CD14-positive monocyte (primary cell): ENCODE data around the gene PYGB. TPM values are rescaled to one million over a fixed set of nuclear protein-coding genes. Genes with fewer than 3 reads are reported as not detected.

Source experiments
- DNase-seq, 3 donors: peaks; one replicate each; pipeline ENCODE4 v3.0.0-alpha.2; 2011 to 2022
- H2AFZ ChIP-seq: 2 replicates; pipeline ENCODE4 v1.6.0; 2012; ENCODE audit warnings: mild to moderate bottlenecking, low read depth, low read length, inconsistent platforms; ENCODE audit not compliant: insufficient read depth, poor library complexity, severe bottlenecking
- H3K27ac ChIP-seq, 2 donors: 1 replicate in 1 of 2; 2 replicates in 1 of 2; pipeline ENCODE4 v1.5.1; 2012 to 2013; ENCODE audit warnings: low read length in 2 of 2, control low read depth in 1 of 2, inconsistent platforms in 1 of 2, low read depth in 1 of 2, mild to moderate bottlenecking in 1 of 2
- H3K27me3 ChIP-seq, 2 donors: one replicate each; pipeline versions ENCODE4 v1.6.0 to v1.6.1; 2011 to 2013; ENCODE audit warnings: low read length in 2 of 2; ENCODE audit not compliant: control insufficient read depth in 2 of 2, insufficient read depth in 2 of 2
- H3K36me3 ChIP-seq, 2 donors: replicated peaks in 1 of 2; 1 replicate in 1 of 2; 2 replicates in 1 of 2; pipeline versions ENCODE4 v1.5.1 to v1.6.1; 2012 to 2013; ENCODE audit warnings: low read length in 2 of 2, control low read depth in 1 of 2, inconsistent platforms in 1 of 2, mild to moderate bottlenecking in 1 of 2; ENCODE audit not compliant: insufficient read depth in 2 of 2, control insufficient read depth in 1 of 2
- H3K4me1 ChIP-seq, 2 donors: 1 replicate in 1 of 2; 2 replicates in 1 of 2; pipeline versions ENCODE4 v1.5.1 to v1.6.1; 2012 to 2013; ENCODE audit warnings: low read length in 2 of 2, control low read depth in 1 of 2, inconsistent platforms in 1 of 2, mild to moderate bottlenecking in 1 of 2, moderate library complexity in 1 of 2; ENCODE audit not compliant: insufficient read depth in 2 of 2, control insufficient read depth in 1 of 2
- H3K4me2 ChIP-seq: replicated peaks from 2 replicates; pipeline ENCODE3; 2012; ENCODE audit warnings: low read length, moderate library complexity, mild to moderate bottlenecking; ENCODE audit not compliant: poor library complexity, severe bottlenecking; ENCODE audit errors: extremely low read depth
- H3K4me3 ChIP-seq, 3 experiments: fragments of 200-600 bp in 1 of 3; sonication (generic) in 1 of 3; replicated peaks in 1 of 3; 1 replicate in 2 of 3; 2 replicates in 1 of 3; pipeline ENCODE4 v1.5.1; 2011 to 2013; ENCODE audit warnings: low read length in 3 of 3, mild to moderate bottlenecking in 3 of 3, control low read depth in 2 of 3, low read depth in 2 of 3, inconsistent platforms in 1 of 3, moderate library complexity in 1 of 3
- H3K79me2 ChIP-seq: 2 replicates; pipeline ENCODE4 v1.6.0; 2012; ENCODE audit warnings: mild to moderate bottlenecking, control low read depth, inconsistent platforms, low read length, moderate library complexity; ENCODE audit not compliant: insufficient read depth
- H3K9ac ChIP-seq: 2 replicates; pipeline ENCODE4 v1.6.0; 2017; ENCODE audit warnings: low read length, mild to moderate bottlenecking; ENCODE audit not compliant: insufficient read depth, poor library complexity, severe bottlenecking
- H3K9me3 ChIP-seq, 2 donors: replicated peaks in 1 of 2; 1 replicate in 1 of 2; 2 replicates in 1 of 2; pipeline versions ENCODE4 v1.5.1 to v1.6.1; 2012 to 2013; ENCODE audit warnings: low read length in 2 of 2, control low read depth in 1 of 2; ENCODE audit not compliant: control insufficient read depth in 1 of 2, insufficient read depth in 1 of 2
- H4K20me1 ChIP-seq: 2 replicates; pipeline ENCODE4 v1.6.0; 2012; ENCODE audit warnings: mild to moderate bottlenecking, low read length, control low read depth, moderate library complexity; ENCODE audit not compliant: insufficient read depth
- H3K27ac Mint-ChIP-seq, 7 donors: one replicate each; pipeline ENCODE4 v1.8.0; 2020; ENCODE audit warnings: mild to moderate bottlenecking in 7 of 7, mixed read lengths in 7 of 7, moderate library complexity in 6 of 7, inconsistent platforms in 2 of 7
- H3K27me3 Mint-ChIP-seq, 3 donors: one replicate each; pipeline ENCODE4 v1.8.0; 2021 to 2022; ENCODE audit warnings: low read depth in 3 of 3, mild to moderate bottlenecking in 3 of 3, mixed read lengths in 3 of 3, moderate library complexity in 3 of 3, inconsistent platforms in 1 of 3
- H3K36me3 Mint-ChIP-seq, 2 donors: one replicate each; pipeline ENCODE4 v1.8.0; 2020; ENCODE audit warnings: mixed read lengths in 2 of 2, inconsistent platforms in 1 of 2, mild to moderate bottlenecking in 1 of 2
- H3K4me1 Mint-ChIP-seq: one replicate; pipeline ENCODE4 v1.8.0; 2020; ENCODE audit warnings: mild to moderate bottlenecking, mixed read lengths
- H3K4me3 Mint-ChIP-seq, 2 donors: one replicate each; pipeline ENCODE4 v1.8.0; 2020; ENCODE audit warnings: mild to moderate bottlenecking in 2 of 2, mixed read lengths in 2 of 2, moderate library complexity in 1 of 2
- H3K9me3 Mint-ChIP-seq, 7 donors: one replicate each; pipeline ENCODE4 v1.8.0; 2020 to 2022; ENCODE audit warnings: mixed read lengths in 7 of 7, mild to moderate bottlenecking in 6 of 7, moderate library complexity in 6 of 7, inconsistent platforms in 2 of 7
- whole genome bisulfite sequencing: methylation state at CpG from one replicate; pipeline ENCODE4 v1.1.5; 2013; ENCODE audit warnings: missing lambda C conversion rate; ENCODE audit not compliant: insufficient coverage; 5-methylcytosine and 5-hydroxymethylcytosine counted together
- intact Hi-C, 2 donors: fragments of 100-400 bp; cut with micrococcal nuclease; formaldehyde crosslinking; loops; one replicate each; pipeline versions ENCODE4 v1.15.0 to v1.15.1; 2023
- polyA plus RNA-seq, 3 donors: library from polyadenylated mRNA; depleted of rRNA in 1 of 3; unstranded in 2 of 3; stranded (reverse) in 1 of 3; fragments of 300-500 nt in 2 of 3; fragments of >200 nt in 1 of 3; fragmentation: Illumina TruSeq in 2 of 3; gene quantifications; 1 replicate in 2 of 3; 2 replicates in 1 of 3; pipeline ENCODE4 v1.2.3, GENCODE V29; 2012 to 2021
- TF ChIP-seq, protein P1 (sequence below): fragments of 200-600 bp; IDR thresholded peaks from one replicate; pipeline ENCODE4 v1.8.0; 2022; ENCODE audit warnings: antibody characterized with exemption, mild to moderate bottlenecking

PYGB gene
- polyA plus RNA-seq, 3 donors: 26.6 to 33.2 (median 26.7) TPM

DNA sequence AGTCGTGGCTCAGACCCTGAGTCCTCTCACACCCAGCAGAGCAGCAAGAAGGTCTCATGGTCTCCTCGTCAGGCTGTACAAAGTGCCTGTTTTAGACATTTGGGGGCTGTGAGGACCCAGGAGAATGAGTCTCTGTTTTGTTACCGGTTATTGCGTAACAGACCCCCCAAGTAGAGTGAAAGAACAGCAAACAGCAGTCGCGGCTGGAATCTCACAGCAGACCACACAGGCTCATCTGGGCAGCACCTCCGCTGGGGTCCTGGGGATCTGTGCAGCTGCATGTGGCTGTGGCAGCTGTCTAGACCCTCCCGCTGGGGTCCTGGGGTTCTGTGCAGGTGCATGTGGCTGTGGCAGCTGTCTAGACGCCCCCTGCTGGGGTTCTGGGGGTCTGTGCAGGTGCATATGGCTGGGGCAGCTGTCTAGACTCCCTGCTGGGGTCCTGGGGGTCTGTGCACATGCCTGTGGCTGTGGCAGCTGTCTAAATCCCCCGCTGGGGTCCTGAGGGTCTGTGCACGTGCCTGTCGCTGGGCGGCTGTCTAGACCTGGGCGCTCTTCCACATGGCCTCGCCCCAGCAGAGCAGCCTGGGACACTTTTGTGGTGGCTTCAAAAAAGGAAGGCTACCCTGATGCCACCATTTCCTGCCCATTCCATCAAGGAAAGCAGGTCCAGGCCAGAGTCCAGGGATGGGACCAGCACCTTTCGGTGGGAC lies 27.7 kb upstream of the PYGB start:
- H3K4me1 Mint-ChIP-seq: no peaks in the 10 kb centered on the region
- no peaks in the 10 kb centered on the region for H3K9me3 ChIP-seq
- peaks cover 0 to 4% (median 0%) of the 10 kb centered on the region in 3 donors for H3K27me3 Mint-ChIP-seq
- WGBS: 80% methylated on average over 16 of the region's 16 CpGs
- H3K27me3 ChIP-seq: no peaks in the 10 kb centered on the region
- no peak overlapping the region for H3K4me2 ChIP-seq
- intact Hi-C loops: no loop called here
- peaks cover 57 to 68% of the 10 kb centered on the region in 2 donors for H3K36me3 Mint-ChIP-seq
- H3K36me3 ChIP-seq: peaks cover 51 to 78% of the 10 kb centered on the region in 2 donors
- no peak overlapping the region for H3K4me3 ChIP-seq
- H3K27ac ChIP-seq: no peak overlapping the region
- no peaks in the 10 kb centered on the region for H3K79me2 ChIP-seq
- H3K9ac ChIP-seq: no peak overlapping the region
- no peaks in the 10 kb centered on the region for H3K9me3 Mint-ChIP-seq
- TF ChIP-seq, protein P1, sequence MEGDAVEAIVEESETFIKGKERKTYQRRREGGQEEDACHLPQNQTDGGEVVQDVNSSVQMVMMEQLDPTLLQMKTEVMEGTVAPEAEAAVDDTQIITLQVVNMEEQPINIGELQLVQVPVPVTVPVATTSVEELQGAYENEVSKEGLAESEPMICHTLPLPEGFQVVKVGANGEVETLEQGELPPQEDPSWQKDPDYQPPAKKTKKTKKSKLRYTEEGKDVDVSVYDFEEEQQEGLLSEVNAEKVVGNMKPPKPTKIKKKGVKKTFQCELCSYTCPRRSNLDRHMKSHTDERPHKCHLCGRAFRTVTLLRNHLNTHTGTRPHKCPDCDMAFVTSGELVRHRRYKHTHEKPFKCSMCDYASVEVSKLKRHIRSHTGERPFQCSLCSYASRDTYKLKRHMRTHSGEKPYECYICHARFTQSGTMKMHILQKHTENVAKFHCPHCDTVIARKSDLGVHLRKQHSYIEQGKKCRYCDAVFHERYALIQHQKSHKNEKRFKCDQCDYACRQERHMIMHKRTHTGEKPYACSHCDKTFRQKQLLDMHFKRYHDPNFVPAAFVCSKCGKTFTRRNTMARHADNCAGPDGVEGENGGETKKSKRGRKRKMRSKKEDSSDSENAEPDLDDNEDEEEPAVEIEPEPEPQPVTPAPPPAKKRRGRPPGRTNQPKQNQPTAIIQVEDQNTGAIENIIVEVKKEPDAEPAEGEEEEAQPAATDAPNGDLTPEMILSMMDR: no peak
- no peak for DNase-seq
- H4K20me1 ChIP-seq: no peaks in the 10 kb centered on the region
- peak overlapping the region in 1 of 7 donors; percentile 68 for H3K27ac Mint-ChIP-seq
- no peak overlapping the region for H3K4me3 Mint-ChIP-seq
- no peaks in the 10 kb centered on the region for H3K4me1 ChIP-seq
- no peak overlapping the region for H2AFZ ChIP-seq

DNA sequence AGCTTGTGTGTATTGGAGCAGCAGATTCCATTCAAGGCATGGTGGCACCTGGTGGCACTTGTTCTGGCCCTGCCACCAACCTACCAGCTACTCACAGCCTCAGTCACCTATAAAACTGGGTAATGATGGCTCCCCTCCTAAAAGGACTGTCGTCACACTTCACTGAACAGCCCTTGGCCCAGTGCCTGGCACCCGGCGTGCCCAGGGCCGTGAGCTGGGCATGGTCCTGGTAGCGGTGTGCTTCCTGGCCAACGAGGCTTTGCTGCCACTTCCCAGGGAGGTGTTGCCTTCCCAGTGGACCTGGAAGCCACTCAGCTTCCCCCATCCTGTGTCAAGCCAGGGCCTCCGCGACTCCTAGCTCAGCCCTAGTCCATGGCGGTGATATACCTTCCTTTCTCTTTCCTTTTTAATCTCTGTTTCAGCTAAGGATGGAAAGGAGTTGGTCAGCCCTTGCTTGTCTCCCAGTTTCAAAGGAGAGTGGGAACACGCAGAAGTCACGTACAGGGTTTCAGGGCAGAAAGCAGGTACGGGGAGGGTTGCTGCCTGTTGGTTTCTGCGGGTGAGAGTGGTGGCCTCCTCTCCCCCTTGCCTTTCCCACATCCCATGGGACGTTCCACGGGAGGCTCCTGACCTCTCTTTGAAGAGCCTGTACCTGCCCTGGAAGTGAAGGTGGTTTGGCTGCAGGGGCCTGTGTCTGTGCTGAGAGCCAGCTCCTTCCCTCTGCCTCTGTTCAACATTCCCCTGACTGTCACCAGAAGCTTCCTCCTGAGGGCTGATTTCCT lies 26.9 kb upstream of the PYGB start:
- 92% methylated on average over 9 of the region's 15 CpGs for WGBS
- Histone ChIP-seq H3K27me3 (no peaks in the 10 kb centered on the region), H3K9ac (no peak overlapping the region), H3K4me2 (no peak overlapping the region), H3K9me3 (no peaks in the 10 kb centered on the region), H3K4me1 (no peaks in the 10 kb centered on the region), H3K79me2 (no peaks in the 10 kb centered on the region), H2AFZ (no peak overlapping the region), H3K36me3 (peaks cover 43 to 78% of the 10 kb centered on the region in 2 donors), H4K20me1 (no peaks in the 10 kb centered on the region), H3K4me3 (no peak overlapping the region), H3K27ac (no peak overlapping the region)
- Mint-ChIP-seq H3K9me3 (no peaks in the 10 kb centered on the region), H3K4me1 (no peaks in the 10 kb centered on the region), H3K27me3 (peaks cover 0 to 4% (median 0%) of the 10 kb centered on the region in 3 donors), H3K27ac (peak overlapping the region in 2 of 7 donors; percentile 15 to 49), H3K4me3 (no peak overlapping the region), H3K36me3 (peaks cover 57 to 67% of the 10 kb centered on the region in 2 donors)
- DNase-seq: no peak
- intact Hi-C loops: no loop called here
- TF ChIP-seq, protein P1: no peak
